NCI-H748 (cell line): Measurements from ENCODE around the gene MSN.

Experiments used
- DNase-seq: peaks from one replicate; lab custom pipeline; 2025; ENCODE audit not compliant: unreplicated experiment; lab: John Stamatoyannopoulos, UW

Gene MSN

GRCh38 chrX:65783746-65784145 lies 116.3 kb downstream of the MSN start:
- DNase-seq: no peak
